Esophagus squamous epithelium (tissue), 4 donors: ENCODE measurements around the gene AMPD2.

Source experiments
- CTCF ChIP-seq, 6 experiments: fragments of 450-650 bp in 4 of 6; fragments of 200-600 bp in 2 of 6; sonication (generic) in 2 of 6; IDR thresholded peaks; one replicate each; pipeline ENCODE4 v1.5.1; 2016 to 2019; ENCODE audit warnings: antibody characterized with exemption in 6 of 6, mild to moderate bottlenecking in 4 of 6, moderate library complexity in 4 of 6
- POLR2A ChIP-seq, 4 donors: fragments of 450-650 bp; IDR thresholded peaks; one replicate each; pipeline ENCODE4 v1.6.1; 2017; ENCODE audit warnings: antibody characterized with exemption in 4 of 4, mild to moderate bottlenecking in 4 of 4, moderate library complexity in 3 of 4

- TF ChIP-seq POLR2A (IDR thresholded peaks at IDR 0.05): no peak
- TF ChIP-seq CTCF (IDR thresholded peaks at IDR 0.05): no peak
Measured at GRCh38 chr1:109622137-109622892, 2.7 kb downstream of the AMPD2 start.
